A549 (cell line): ENCODE data around the gene PGM5.

Experiments used
- BHLHE40 ChIP-seq: IDR thresholded peaks from 2 replicates; pipeline ENCODE4 v1.6.1; 2012; ENCODE audit warnings: low read depth, low read length, inconsistent platforms
- PHF8 ChIP-seq: fragments of 200-600 bp; sonication (generic); IDR thresholded peaks from 2 replicates; pipeline ENCODE4 v1.6.1; 2016; ENCODE audit warnings: low read depth, mild to moderate bottlenecking, antibody characterized with exemption, moderate library complexity, borderline replicate concordance

- no peak for TF ChIP-seq BHLHE40
- no peak for TF ChIP-seq PHF8
Measured at GRCh38 chr9:68431307-68431706, 74.9 kb downstream of the PGM5 start.
